ENCODE results near the gene CAMTA1.
"Not testable (repeated sequence)": the region's sequence is repeated elsewhere in the genome, so short reads cannot be mapped to it uniquely, and the experiment has no call there.

CAMTA1 gene

GRCh38 chr1:6907676-6908434 is 122.6 kb downstream of the CAMTA1 start:
- Mint-ChIP-seq H3K36me3 (no peaks in the 10 kb centered on the region), H3K27me3 (no peaks in the 10 kb centered on the region), H3K4me3 (no peak overlapping the region), H3K9me3 (no peaks in the 10 kb centered on the region), H3K27ac (no peak overlapping the region), H3K4me1 (peaks cover 9% of the 10 kb centered on the region)

GRCh38 chr1:6909401-6909800 is 124.1 kb downstream of the CAMTA1 start:
- Mint-ChIP-seq H3K9me3 (no peaks in the 10 kb centered on the region), H3K27ac (no peak overlapping the region), H3K36me3 (peaks cover 3% of the 10 kb centered on the region), H3K27me3 (peaks cover 7% of the 10 kb centered on the region), H3K4me1 (peaks cover 9% of the 10 kb centered on the region), H3K4me3 (no peak overlapping the region)

- H3K27ac Mint-ChIP-seq = no peak overlapping the region
- no peaks in the 10 kb centered on the region for H3K9me3 Mint-ChIP-seq
- H3K27me3 Mint-ChIP-seq = peaks cover 7% of the 10 kb centered on the region
- H3K36me3 Mint-ChIP-seq = peaks cover 3% of the 10 kb centered on the region
- H3K4me3 Mint-ChIP-seq = no peak overlapping the region
- H3K4me1 Mint-ChIP-seq = peaks cover 9% of the 10 kb centered on the region
Measured at GRCh38 chr1:6909857-6910256, 124.6 kb downstream of the CAMTA1 start.

GRCh38 chr1:6911021-6911941 is 126.0 kb downstream of the CAMTA1 start:
- Mint-ChIP-seq H3K27ac (no peak overlapping the region), H3K9me3 (no peaks in the 10 kb centered on the region), H3K27me3 (peaks cover 10% of the 10 kb centered on the region), H3K4me1 (peaks cover 9% of the 10 kb centered on the region), H3K36me3 (peaks cover 3% of the 10 kb centered on the region), H3K4me3 (no peak overlapping the region)

- no peak overlapping the region for H3K27ac Mint-ChIP-seq
- H3K27me3 Mint-ChIP-seq = peaks cover 17% of the 10 kb centered on the region
- H3K36me3 Mint-ChIP-seq = peaks cover 3% of the 10 kb centered on the region
- no peaks in the 10 kb centered on the region for H3K9me3 Mint-ChIP-seq
- H3K4me1 Mint-ChIP-seq = peaks cover 8% of the 10 kb centered on the region
- no peak overlapping the region for H3K4me3 Mint-ChIP-seq
Measured at GRCh38 chr1:6911974-6912373, 126.7 kb downstream of the CAMTA1 start.

GRCh38 chr1:6912518-6912917 is 127.3 kb downstream of the CAMTA1 start:
- Mint-ChIP-seq H3K27me3 (peaks cover 19% of the 10 kb centered on the region), H3K4me1 (peaks cover 6% of the 10 kb centered on the region), H3K9me3 (no peaks in the 10 kb centered on the region), H3K36me3 (peaks cover 3% of the 10 kb centered on the region), H3K27ac (no peak overlapping the region), H3K4me3 (no peak overlapping the region)

GRCh38 chr1:6913086-6913485 is 127.8 kb downstream of the CAMTA1 start:
- Mint-ChIP-seq H3K36me3 (peaks cover 3% of the 10 kb centered on the region), H3K27me3 (peaks cover 19% of the 10 kb centered on the region), H3K4me1 (peaks cover 2% of the 10 kb centered on the region), H3K9me3 (no peaks in the 10 kb centered on the region), H3K27ac (no peak overlapping the region), H3K4me3 (no peak overlapping the region)

- peaks cover 19% of the 10 kb centered on the region for H3K27me3 Mint-ChIP-seq
- H3K36me3 Mint-ChIP-seq = peaks cover 3% of the 10 kb centered on the region
- H3K27ac Mint-ChIP-seq = no peak overlapping the region
- H3K9me3 Mint-ChIP-seq = no peaks in the 10 kb centered on the region
- H3K4me3 Mint-ChIP-seq = no peak overlapping the region
- H3K4me1 Mint-ChIP-seq = no peaks in the 10 kb centered on the region
Measured at GRCh38 chr1:6914706-6915105, 129.5 kb downstream of the CAMTA1 start.

GRCh38 chr1:6915999-6916565 is 130.8 kb downstream of the CAMTA1 start:
- Mint-ChIP-seq H3K36me3 (peaks cover 3% of the 10 kb centered on the region), H3K9me3 (no peaks in the 10 kb centered on the region), H3K27me3 (peaks cover 19% of the 10 kb centered on the region), H3K4me1 (no peaks in the 10 kb centered on the region), H3K4me3 (no peak overlapping the region), H3K27ac (no peak overlapping the region)

- H3K27ac Mint-ChIP-seq = no peak overlapping the region
- peaks cover 19% of the 10 kb centered on the region for H3K27me3 Mint-ChIP-seq
- peaks cover 1% of the 10 kb centered on the region for H3K9me3 Mint-ChIP-seq
- H3K4me3 Mint-ChIP-seq = no peak overlapping the region
- H3K4me1 Mint-ChIP-seq = no peaks in the 10 kb centered on the region
- H3K36me3 Mint-ChIP-seq = peaks cover 4% of the 10 kb centered on the region
Measured at GRCh38 chr1:6917067-6917466, 131.8 kb downstream of the CAMTA1 start.

GRCh38 chr1:6918186-6918924 is 133.1 kb downstream of the CAMTA1 start:
- Mint-ChIP-seq H3K4me3 (no peak overlapping the region), H3K9me3 (peaks cover 4% of the 10 kb centered on the region), H3K27me3 (peaks cover 16% of the 10 kb centered on the region), H3K36me3 (peaks cover 6% of the 10 kb centered on the region), H3K27ac (no peak overlapping the region), H3K4me1 (no peaks in the 10 kb centered on the region)

- Mint-ChIP-seq H3K27me3 (peaks cover 13% of the 10 kb centered on the region), H3K4me1 (no peaks in the 10 kb centered on the region), H3K27ac (no peak overlapping the region), H3K36me3 (peaks cover 3% of the 10 kb centered on the region), H3K4me3 (no peak overlapping the region), H3K9me3 (peaks cover 4% of the 10 kb centered on the region)
Measured at GRCh38 chr1:6918925-6919511, 133.8 kb downstream of the CAMTA1 start.

GRCh38 chr1:6921506-6921905 is 136.3 kb downstream of the CAMTA1 start:
- not testable (repeated sequence) for H3K4me1 Mint-ChIP-seq, H3K9me3 Mint-ChIP-seq, H3K4me3 Mint-ChIP-seq, H3K36me3 Mint-ChIP-seq, H3K27ac Mint-ChIP-seq, H3K27me3 Mint-ChIP-seq

GRCh38 chr1:6922096-6922931 is 137.1 kb downstream of the CAMTA1 start:
- Mint-ChIP-seq H3K4me1 (no peaks in the 10 kb centered on the region), H3K9me3 (peaks cover 4% of the 10 kb centered on the region)

More at GRCh38 chr1:6922096-6922931, 137.1 kb downstream of the CAMTA1 start:
- H3K4me3 Mint-ChIP-seq = no peak overlapping the region
- no peak overlapping the region for H3K27ac Mint-ChIP-seq
- peaks cover 1% of the 10 kb centered on the region for H3K27me3 Mint-ChIP-seq
- peaks cover 3% of the 10 kb centered on the region for H3K36me3 Mint-ChIP-seq
